Common myeloid progenitor, CD34-positive (primary cell): ENCODE measurements around the gene ITGA7.

Experiments used
- CTCF ChIA-PET: fragments of 350-600 bp; sonication (Branson Sonifier 250); formaldehyde crosslinking; loops from one replicate; lab custom pipeline; 2021; ENCODE audit warnings: antibody characterized with exemption; lab: Charles Lee
- POLR2A ChIA-PET: fragments of 350-600 bp; sonication (Branson Sonifier 250); formaldehyde crosslinking; loops from one replicate; lab custom pipeline; 2021; ENCODE audit warnings: antibody characterized with exemption; lab: Charles Lee
- DNase-seq, 3 donors: peaks; one replicate each; pipeline versions ENCODE4 v3.0.0 to v3.0.0-alpha.2; 2013
- H3K27ac ChIP-seq, 2 experiments: 1 replicate in 1 of 2; 2 replicates in 1 of 2; pipeline ENCODE4 v1.7.0; 2013; ENCODE audit warnings: inconsistent platforms in 2 of 2, low read length in 2 of 2, mild to moderate bottlenecking in 2 of 2, low read depth in 1 of 2, moderate library complexity in 1 of 2; ENCODE audit not compliant: severe bottlenecking in 2 of 2, insufficient read depth in 1 of 2, poor library complexity in 1 of 2
- H3K27me3 ChIP-seq, 5 experiments: replicated peaks in 2 of 5; 1 replicate in 3 of 5; 2 replicates in 2 of 5; pipeline versions ENCODE4 v1.6.1 to v1.7.0; 2013; ENCODE audit warnings: low read length in 4 of 5, mild to moderate bottlenecking in 2 of 5, moderate library complexity in 2 of 5, inconsistent platforms in 1 of 5; ENCODE audit not compliant: insufficient read depth in 5 of 5, control insufficient read depth in 4 of 5
- H3K36me3 ChIP-seq, 4 experiments: 1 replicate in 2 of 4; 2 replicates in 2 of 4; pipeline versions ENCODE4 v1.6.1 to v1.7.0; 2013; ENCODE audit warnings: low read length in 3 of 4, control low read depth in 1 of 4, mild to moderate bottlenecking in 1 of 4; ENCODE audit not compliant: control insufficient read depth in 4 of 4, insufficient read depth in 4 of 4
- H3K4me1 ChIP-seq, 4 experiments: 1 replicate in 3 of 4; 2 replicates in 1 of 4; pipeline versions ENCODE4 v1.6.1 to v1.7.1; 2013; ENCODE audit warnings: low read length in 3 of 4, mild to moderate bottlenecking in 3 of 4, control low read depth in 1 of 4, inconsistent platforms in 1 of 4, moderate library complexity in 1 of 4; ENCODE audit not compliant: control insufficient read depth in 4 of 4, insufficient read depth in 4 of 4; ENCODE audit errors: control extremely low read depth in 1 of 4
- H3K4me3 ChIP-seq, 7 experiments: 1 replicate in 4 of 7; 2 replicates in 3 of 7; pipeline versions ENCODE4 v1.5.1 to v1.7.0; 2013; ENCODE audit warnings: mild to moderate bottlenecking in 7 of 7, low read length in 6 of 7, moderate library complexity in 6 of 7, inconsistent platforms in 2 of 7, low read depth in 2 of 7, control low read depth in 1 of 7; ENCODE audit not compliant: insufficient read depth in 4 of 7, control insufficient read depth in 1 of 7; ENCODE audit errors: extremely low read depth in 1 of 7
- H3K9me3 ChIP-seq, 5 experiments: 1 replicate in 4 of 5; 2 replicates in 1 of 5; pipeline versions ENCODE4 v1.6.1 to v1.7.1; 2013; ENCODE audit warnings: low read length in 4 of 5, mild to moderate bottlenecking in 2 of 5, inconsistent platforms in 1 of 5, low read depth in 1 of 5, moderate library complexity in 1 of 5; ENCODE audit not compliant: control insufficient read depth in 4 of 5, insufficient read depth in 2 of 5; ENCODE audit errors: control extremely low read depth in 1 of 5
- WGBS: methylation state at CpG from one replicate; pipeline ENCODE4 v1.1.5; 2013; ENCODE audit not compliant: insufficient coverage; 5-methylcytosine and 5-hydroxymethylcytosine counted together

The ITGA7 gene

DNA sequence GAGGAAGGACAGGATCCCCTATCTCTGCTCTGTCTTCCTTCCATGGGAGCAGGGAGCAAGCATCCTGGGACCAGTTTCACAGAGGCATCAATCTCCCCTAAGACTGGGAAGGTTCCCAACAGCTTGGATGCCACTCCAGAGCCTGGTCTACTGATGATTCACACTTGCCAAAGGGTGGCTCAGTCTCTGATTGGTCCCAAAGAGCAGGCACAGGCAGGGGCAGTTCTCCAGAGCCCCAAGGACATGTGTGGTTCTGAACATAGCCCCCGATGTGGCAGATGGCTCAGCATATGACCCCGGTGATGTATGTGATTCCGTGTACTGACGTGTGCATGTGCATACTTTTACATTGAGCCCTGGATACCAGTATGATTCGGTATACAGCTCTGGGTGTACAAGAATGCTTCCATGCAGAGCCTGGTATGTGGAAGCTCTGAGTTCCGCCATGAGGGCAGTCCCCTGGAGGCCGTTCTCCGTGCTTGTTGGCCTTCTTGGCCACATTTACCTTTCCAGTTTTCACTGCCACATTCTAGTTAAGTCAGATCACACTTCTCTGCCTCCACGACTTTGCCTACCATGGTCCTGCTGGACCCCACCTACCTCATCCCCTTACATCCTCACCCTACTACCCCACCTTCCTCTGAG is 21.2 kb downstream of the ITGA7 start:
- Histone ChIP-seq H3K4me3 (no peak overlapping the region), H3K9me3 (no peaks in the 10 kb centered on the region), H3K27ac (no peak overlapping the region), H3K36me3 (no peaks in the 10 kb centered on the region), H3K4me1 (peaks cover 0 to 13% (median 8%) of the 10 kb centered on the region in 4 experiments), H3K27me3 (no peaks in the 10 kb centered on the region)
- ChIA-PET POLR2A (no interaction called here), CTCF (interaction anchor here (1.0 to 1.1 kb wide), 3 partner anchors 10 to 111 kb away, joined by 3 read pairs; no protein-coding TSS in a partner anchor)
- WGBS: 99% methylated on average over 9 of the region's 9 CpGs
- no peak for DNase-seq

DNA sequence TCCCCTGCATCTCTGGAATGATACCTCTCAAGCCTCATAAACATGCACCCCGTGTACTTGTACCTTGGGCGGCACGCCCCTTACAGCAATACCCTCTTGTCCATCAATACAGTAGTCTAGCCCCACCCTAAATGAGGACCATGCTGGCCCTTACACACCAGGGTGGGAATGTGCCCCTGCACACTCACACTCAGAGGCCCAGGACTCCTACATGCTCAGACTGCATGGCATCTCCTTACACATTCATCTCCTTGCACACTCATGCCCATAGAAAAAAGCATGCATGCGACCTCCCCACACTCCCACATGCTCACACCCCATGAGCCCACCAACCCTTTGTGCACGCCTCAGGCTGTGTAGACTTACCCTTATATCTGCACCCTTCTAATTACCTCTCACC is 22.0 kb downstream of the ITGA7 start:
- ChIA-PET CTCF (no interaction called here), POLR2A (no interaction called here)
- no peaks in the 10 kb centered on the region for H3K36me3 ChIP-seq

DNA sequence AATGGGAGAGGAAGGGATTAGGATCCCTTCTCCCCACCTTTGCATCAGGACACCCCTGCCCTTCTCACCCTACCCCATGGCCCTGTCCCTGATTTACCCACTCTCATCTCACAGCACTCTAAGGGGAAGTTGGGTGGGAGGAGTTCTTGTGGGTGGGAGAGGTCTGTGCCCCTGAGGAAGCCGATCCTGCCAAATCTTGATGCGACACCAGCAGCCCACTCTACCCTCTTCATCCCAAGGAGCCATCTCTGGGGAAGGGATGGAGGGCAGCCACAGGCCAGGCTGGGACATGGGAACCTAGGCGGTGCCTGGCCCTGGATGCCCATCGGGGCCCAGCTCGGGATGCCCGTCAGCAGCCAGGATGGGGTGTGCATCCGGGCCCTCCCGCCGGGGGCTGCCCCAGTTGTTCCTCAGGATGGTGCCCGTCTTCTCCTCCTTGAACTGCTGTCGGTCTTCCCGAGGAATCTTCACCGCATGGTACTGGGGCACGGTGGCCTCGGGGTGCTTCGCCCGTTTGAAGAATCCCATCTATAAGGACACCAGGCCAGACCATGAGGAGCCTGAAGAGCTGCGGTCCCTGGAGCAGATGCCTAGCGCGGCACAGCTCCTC is 22.8 kb downstream of the ITGA7 start:
- H3K27ac ChIP-seq: no peak overlapping the region
- H3K27me3 ChIP-seq: no peaks in the 10 kb centered on the region
- no peaks in the 10 kb centered on the region for H3K9me3 ChIP-seq
- H3K4me3 ChIP-seq: no peak overlapping the region
- peaks cover 0 to 18% (median 16%) of the 10 kb centered on the region in 4 experiments for H3K4me1 ChIP-seq
- H3K36me3 ChIP-seq: no peaks in the 10 kb centered on the region
- DNase-seq: no peak
- 98% methylated on average over 19 of the region's 20 CpGs for WGBS
- ChIA-PET POLR2A (no interaction called here), CTCF (no interaction called here)

More for the DNA sequence above, 22.0 kb downstream of the ITGA7 start:
- no peaks in the 10 kb centered on the region for H3K9me3 ChIP-seq
- H3K4me3 ChIP-seq: no peak overlapping the region
- no peaks in the 10 kb centered on the region for H3K27me3 ChIP-seq
- DNase-seq: no peak
- H3K4me1 ChIP-seq: peaks cover 0 to 18% (median 16%) of the 10 kb centered on the region in 4 experiments
- no peak overlapping the region for H3K27ac ChIP-seq
- 96% methylated on average over 5 of the region's 5 CpGs for WGBS

DNA sequence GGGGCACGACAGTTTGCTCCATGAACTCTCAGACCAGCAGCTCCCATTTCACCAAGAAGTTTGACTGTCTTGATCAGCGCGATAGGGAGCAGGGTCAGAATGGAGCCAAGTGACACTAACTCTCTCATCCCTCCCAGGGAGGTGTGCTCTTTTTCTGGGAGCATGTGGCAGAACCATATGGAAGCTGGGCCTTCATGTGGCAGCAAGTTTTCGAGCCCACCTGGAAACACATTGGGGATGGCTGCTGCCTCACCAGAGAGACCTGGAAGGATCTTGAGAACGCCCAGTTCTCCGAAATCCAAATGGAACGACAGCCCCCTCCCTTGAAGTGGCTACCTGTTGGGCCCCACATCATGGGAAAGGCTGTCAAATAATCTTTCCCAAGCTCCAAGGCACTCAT is 24.0 kb downstream of the ITGA7 start:
- H3K4me1 ChIP-seq: peaks cover 0 to 18% (median 16%) of the 10 kb centered on the region in 4 experiments
- WGBS: 93% methylated on average over 7 of the region's 7 CpGs
- no peak overlapping the region for H3K27ac ChIP-seq
- ChIA-PET POLR2A (no interaction called here), CTCF (interaction anchor here (0.5 to 1.3 kb wide), 2 partner anchors 10 to 12 kb away, joined by 3 read pairs; no protein-coding TSS in a partner anchor)
- no peaks in the 10 kb centered on the region for H3K36me3 ChIP-seq
- DNase-seq: no peak
- H3K27me3 ChIP-seq: no peaks in the 10 kb centered on the region
- no peak overlapping the region for H3K4me3 ChIP-seq
- no peaks in the 10 kb centered on the region for H3K9me3 ChIP-seq

DNA sequence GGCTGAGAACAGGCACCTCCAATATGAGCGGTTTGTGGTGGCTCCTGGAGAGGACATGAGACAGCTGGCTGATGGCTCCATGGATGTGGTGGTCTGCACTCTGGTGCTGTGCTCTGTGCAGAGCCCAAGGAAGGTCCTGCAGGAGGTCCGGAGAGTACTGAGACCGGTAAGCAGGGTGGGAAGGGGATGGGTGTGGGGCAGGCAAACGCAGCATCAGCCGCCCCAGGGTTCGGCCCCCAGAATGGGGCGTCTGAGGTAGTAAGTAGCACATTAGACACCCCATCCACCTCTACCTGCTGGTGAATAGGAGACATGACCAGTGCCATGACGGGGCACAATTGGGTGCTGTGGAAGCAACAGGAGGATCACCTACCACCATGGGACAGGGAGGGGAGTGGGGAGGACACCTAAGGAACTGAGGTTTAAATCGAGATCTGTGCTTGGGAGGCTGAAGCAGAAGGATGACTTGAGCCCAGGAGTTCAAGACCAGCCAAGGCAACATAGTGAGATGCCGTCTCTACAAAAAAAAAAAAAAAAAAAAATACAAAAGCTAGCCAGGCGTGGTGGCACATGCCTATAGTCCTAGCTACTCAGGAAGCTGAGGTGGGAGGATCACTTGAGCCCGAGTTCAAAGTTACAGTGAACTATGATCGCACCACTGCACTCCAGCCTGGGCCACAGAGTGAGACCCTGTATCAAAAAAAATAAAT is 25.5 kb downstream of the ITGA7 start:
- Histone ChIP-seq H3K36me3 (no peaks in the 10 kb centered on the region), H3K27me3 (no peaks in the 10 kb centered on the region), H3K4me1 (peaks cover 0 to 18% (median 16%) of the 10 kb centered on the region in 4 experiments), H3K9me3 (no peaks in the 10 kb centered on the region), H3K27ac (no peak overlapping the region), H3K4me3 (peak overlapping the region in 3 of 7 experiments; percentile 55 to 76 (median 69))
- CTCF ChIA-PET: interaction anchor here (0.6 to 2.3 kb wide), 13 partner anchors 9 to 274 kb away, joined by 3 to 11 read pairs (median 5); partner anchors contain the start of genes BLOC1S1 and RDH5
- DNase-seq: peak in 2 of 3 donors; percentile 13 to 23
- 77% methylated on average over 9 of the region's 13 CpGs for WGBS
- POLR2A ChIA-PET: no interaction called here

DNA sequence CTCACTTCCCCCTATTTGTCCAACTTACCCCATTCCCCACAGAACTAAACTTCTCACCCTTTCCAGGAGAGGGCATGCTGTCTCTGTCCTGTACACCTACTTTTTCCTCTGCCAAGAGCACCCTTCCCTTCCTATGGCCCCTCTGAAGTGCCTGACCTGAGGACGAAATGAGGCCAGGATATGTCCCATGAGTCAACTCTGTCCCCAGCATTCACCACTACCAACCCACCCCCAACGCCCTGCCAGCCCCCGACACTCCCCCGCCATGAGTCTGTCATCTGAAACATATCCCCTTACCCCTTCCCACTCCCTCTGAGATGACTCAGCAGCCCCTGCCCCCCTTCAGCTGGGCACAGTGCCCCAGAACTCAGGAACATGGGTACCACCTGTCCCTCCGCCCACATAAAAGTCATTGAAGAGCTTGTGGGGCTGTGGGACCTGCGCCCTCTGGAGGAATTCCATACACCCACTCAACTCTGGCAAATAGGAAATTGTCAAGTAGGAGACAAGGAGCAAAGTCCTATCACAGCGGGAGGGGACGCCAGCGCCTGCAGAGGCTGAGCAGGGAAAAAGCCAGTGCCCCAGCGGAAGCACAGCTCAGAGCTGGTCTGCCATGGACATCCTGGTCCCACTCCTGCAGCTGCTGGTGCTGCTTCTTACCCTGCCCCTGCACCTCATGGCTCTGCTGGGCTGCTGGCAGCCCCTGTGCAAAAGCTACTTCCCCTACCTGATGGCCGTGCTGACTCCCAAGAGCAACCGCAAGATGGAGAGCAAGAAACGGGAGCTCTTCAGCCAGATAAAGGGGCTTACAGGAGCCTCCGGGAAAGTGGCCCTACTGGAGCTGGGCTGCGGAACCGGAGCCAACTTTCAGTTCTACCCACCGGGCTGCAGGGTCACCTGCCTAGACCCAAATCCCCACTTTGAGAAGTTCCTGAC is 26.3 kb downstream of the ITGA7 start:
- no peak overlapping the region for H3K27ac ChIP-seq

More for the DNA sequence above, 26.3 kb downstream of the ITGA7 start:
- DNase-seq: peak; percentile 62 to 71 (median 63)
- Histone ChIP-seq H3K4me3 (peak overlapping the region; percentile 11 to 76 (median 47)), H3K36me3 (no peaks in the 10 kb centered on the region), H3K27me3 (no peaks in the 10 kb centered on the region), H3K4me1 (peaks cover 0 to 20% (median 16%) of the 10 kb centered on the region in 4 experiments), H3K9me3 (no peaks in the 10 kb centered on the region)
- CTCF ChIA-PET: interaction anchor here (0.8 to 2.3 kb wide), 13 partner anchors 8 to 144 kb away, joined by 3 to 11 read pairs (median 5); partner anchors contain the start of genes BLOC1S1 and RDH5
- POLR2A ChIA-PET: no interaction called here
- 17% methylated on average over 14 of the region's 17 CpGs for WGBS
